PC-3 (cell line): ENCODE measurements around the gene FAM83F. TPM values are rescaled to one million over a fixed set of nuclear protein-coding genes. Genes with fewer than 3 reads are reported as not detected.

Experiments used
- ATAC-seq: fragments of 200-7000 bp; cut with Tn5 transposase; 2 replicates; pipeline ENCODE4 v1.9.1; 2020; ENCODE audit warnings: mild to moderate bottlenecking, moderate library complexity
- Bru-seq: library from RNA; stranded (reverse); fragments of 400-500 nt; gene quantifications from one replicate; lab custom pipeline; 2021; lab: Mats Ljungman, UMichigan
- BruChase-seq, 2 experiments: library from RNA; stranded (reverse); fragments of 400-500 nt; gene quantifications; one replicate each; lab custom pipeline; 2021; lab: Mats Ljungman, UMichigan
- BruUV-seq: library from RNA; stranded (reverse); fragments of 400-500 nt; replicated peaks from 2 replicates; lab custom pipeline; 2021; lab: Mats Ljungman, UMichigan
- CTCF ChIA-PET: fragments of 300-600 bp; sonication (Branson Sonifier 250); formaldehyde crosslinking; loops from one replicate; lab custom pipeline; 2022; ENCODE audit warnings: antibody characterized with exemption; lab: Charles Lee
- POLR2A ChIA-PET: fragments of 300-600 bp; sonication (Branson Sonifier 250); formaldehyde crosslinking; loops from one replicate; lab custom pipeline; 2022; ENCODE audit warnings: antibody characterized with exemption; ENCODE audit not compliant: unreplicated experiment; lab: Charles Lee
- DNase-seq: peaks from one replicate; pipeline ENCODE4 v3.0.0-alpha.2; 2015
- H2AFZ ChIP-seq: fragments of 300-600 bp; sonication (generic); 2 replicates; pipeline ENCODE4 v1.6.0; 2016; ENCODE audit warnings: antibody characterized with exemption, low read length
- H3F3A ChIP-seq: fragments of 300-600 bp; sonication (generic); one replicate; pipeline ENCODE4 v1.6.0; 2017; ENCODE audit warnings: antibody characterized with exemption, low read length, control low read depth, mild to moderate bottlenecking; ENCODE audit not compliant: unreplicated experiment
- H3K27ac ChIP-seq: fragments of 300-600 bp; sonication (generic); 2 replicates; pipeline ENCODE4 v1.5.1; 2016; ENCODE audit warnings: mild to moderate bottlenecking, low read length
- H3K27me3 ChIP-seq: fragments of 300-600 bp; sonication (generic); 2 replicates; pipeline ENCODE4 v1.6.1; 2016; ENCODE audit warnings: low read length, mixed read lengths
- H3K36me3 ChIP-seq: fragments of 300-600 bp; sonication (generic); 2 replicates; pipeline ENCODE4 v1.6.1; 2016; ENCODE audit warnings: low read depth, mixed run types, low read length, mixed read lengths
- H3K4me1 ChIP-seq: fragments of 300-600 bp; sonication (generic); 2 replicates; pipeline ENCODE4 v1.5.1; 2016; ENCODE audit warnings: low read length; ENCODE audit not compliant: insufficient read depth
- H3K4me2 ChIP-seq: fragments of 300-600 bp; sonication (generic); 2 replicates; pipeline ENCODE4 v1.6.0; 2016; ENCODE audit warnings: low read length
- H3K4me3 ChIP-seq: fragments of 300-600 bp; sonication (generic); 2 replicates; pipeline ENCODE4 v1.5.1; 2016; ENCODE audit warnings: mild to moderate bottlenecking, low read length, mixed read lengths
- H3K79me2 ChIP-seq: fragments of 300-600 bp; sonication (generic); 2 replicates; pipeline ENCODE4 v1.6.1; 2017; ENCODE audit warnings: low read length, mixed read lengths
- H3K9ac ChIP-seq: fragments of 300-600 bp; sonication (generic); 2 replicates; pipeline ENCODE4 v1.6.0; 2016; ENCODE audit warnings: mild to moderate bottlenecking, low read length
- H3K9me2 ChIP-seq: fragments of 300-600 bp; sonication (generic); replicated peaks from 2 replicates; pipeline ENCODE4 v1.6.1; 2016; ENCODE audit warnings: mixed run types, low read length, mixed read lengths
- H3K9me3 ChIP-seq: fragments of 300-600 bp; sonication (generic); 2 replicates; pipeline ENCODE4 v1.6.1; 2016; ENCODE audit warnings: low read length, mixed read lengths
- H4K20me1 ChIP-seq: fragments of 300-600 bp; sonication (generic); 2 replicates; pipeline ENCODE4 v1.6.1; 2016; ENCODE audit warnings: low read length, mixed read lengths
- CTCF ChIP-seq: fragments of 300-600 bp; sonication (generic); conservative IDR thresholded peaks from 2 replicates; pipeline ENCODE4 v1.5.1; 2017; ENCODE audit warnings: antibody characterized with exemption, low read depth, mild to moderate bottlenecking, low read length
- EZH2 ChIP-seq: fragments of 300-600 bp; sonication (generic); IDR thresholded peaks from one replicate; pipeline ENCODE4 v1.6.1; 2017; ENCODE audit warnings: antibody characterized with exemption, mild to moderate bottlenecking, low read length; ENCODE audit not compliant: unreplicated experiment
- EZH2phosphoT487 ChIP-seq: fragments of 300-600 bp; sonication (generic); IDR thresholded peaks from 2 replicates; pipeline ENCODE4 v1.6.1; 2018; ENCODE audit warnings: mild to moderate bottlenecking, antibody characterized with exemption, low read length, borderline replicate concordance
- intact Hi-C: fragments of 100-400 bp; cut with micrococcal nuclease; formaldehyde crosslinking; loops from 2 replicates; pipeline ENCODE4 v1.9.0; 2023
- long read RNA-seq: library from polyadenylated mRNA; unstranded; transcript quantifications from one replicate; pipeline ENCODE4 v2.0.0, GENCODE V29; 2021; ENCODE audit not compliant: unreplicated experiment
- total RNA-seq: library from RNA; depleted of rRNA; stranded (reverse); fragments of >200 nt; gene quantifications from 2 replicates; pipeline ENCODE4 v1.2.3, GENCODE V29; 2014; rRNA removed

Gene FAM83F
- total RNA-seq (5.5 and 9.2 TPM in 2 replicates), Bru-seq, nascent RNA (percentile 38 among the genes with signal in this experiment), BruChase-seq, experiment 1, labeled RNA remaining after a 6-hour chase (percentile 45 among the genes with signal in this experiment), BruChase-seq, experiment 2, labeled RNA remaining after a 2-hour chase (percentile 40 among the genes with signal in this experiment)
- long read RNA-seq, full-length matches to known transcripts, result 9 of 12 reads
- long read RNA-seq, partial matches to known transcripts, result 0 of 12 reads
- long read RNA-seq, other reads (novel, unspliced or antisense), result 3 of 12 reads

- intact Hi-C loops, result no loop called here
- H3K27ac ChIP-seq, result no peak within 1 kb of the TSS
Observed at GRCh38 chr22:39994566-39995392, at the start of gene FAM83F. TSS of gene FAM83F (plus strand) at chr22:39994954. CDS start at chr22:39995043, 89 bp downstream.

DNA sequence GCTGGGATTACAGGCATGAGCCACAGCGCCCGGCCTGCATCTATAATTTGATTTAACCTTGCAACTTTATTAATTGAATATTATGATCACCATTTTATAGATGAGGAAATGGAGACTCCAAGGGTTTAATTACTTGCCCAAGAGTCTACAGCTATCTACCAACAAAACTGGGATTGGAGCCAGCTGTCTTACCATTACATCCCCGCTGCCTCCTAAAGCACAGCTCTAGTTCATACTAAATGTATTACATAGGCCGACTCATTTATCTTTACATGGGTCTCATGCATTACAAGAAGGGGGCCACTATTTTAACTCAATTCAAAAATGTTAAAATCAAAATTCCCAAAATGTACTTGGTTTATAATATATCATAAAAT lies 48.6 kb upstream of the FAM83F start:
- no peak for ATAC-seq
- intact Hi-C loops, result no loop called here
- Histone ChIP-seq H3K27ac (no peak overlapping the region), H3K79me2 (no peaks in the 10 kb centered on the region), H3K9me3 (no peaks in the 10 kb centered on the region), H3K4me3 (no peak overlapping the region), H3K27me3 (peaks cover 4% of the 10 kb centered on the region; the same call in 1 of the 2 replicates), H3K4me2 (no peak overlapping the region), H4K20me1 (no peaks in the 10 kb centered on the region), H2AFZ (no peak overlapping the region), H3K9me2 (no peaks in the 10 kb centered on the region), H3K36me3 (no peaks in the 10 kb centered on the region), H3F3A (no peaks in the 10 kb centered on the region), H3K4me1 (no peaks in the 10 kb centered on the region), H3K9ac (no peak overlapping the region)
- TF ChIP-seq EZH2 (no peak), EZH2phosphoT487 (no peak), CTCF (no peak)
- BruUV-seq, result no TSS peak
- ChIA-PET POLR2A (no interaction called here), CTCF (no interaction called here)
- DNase-seq, result no peak

More at GRCh38 chr22:39994566-39995392, at the start of gene FAM83F:
- peak within 1 kb of the TSS; percentile 72 for H2AFZ ChIP-seq
- peaks cover 28% of the 10 kb centered on the region for H3K4me1 ChIP-seq
- peak within 1 kb of the TSS; percentile 71 for H3K9ac ChIP-seq
- H3K9me3 ChIP-seq, result no peaks in the 10 kb centered on the region
- no peaks in the 10 kb centered on the region for H3K9me2 ChIP-seq
- no peaks in the 10 kb centered on the region for H3K27me3 ChIP-seq
- ChIA-PET POLR2A (no interaction called here), CTCF (no interaction called here)
- ATAC-seq (peak; percentile 73), DNase-seq (peak; percentile 65)
- no peak for TF ChIP-seq EZH2
- no peak for TF ChIP-seq CTCF
- no peak for TF ChIP-seq EZH2phosphoT487
- BruUV-seq, result no TSS peak
- H3K36me3 ChIP-seq, result no peaks in the 10 kb centered on the region
- peak within 1 kb of the TSS; percentile 82 for H3K4me3 ChIP-seq
- peak within 1 kb of the TSS; percentile 93 for H3K4me2 ChIP-seq
- 0 out of 2 replicates have a peak, but pooled peaks cover 4% of the 10 kb centered on the region for H4K20me1 ChIP-seq
- H3F3A ChIP-seq, result no peaks in the 10 kb centered on the region
- peaks cover 17% of the 10 kb centered on the region for H3K79me2 ChIP-seq
